GM19043 (cell line): Measurements from ENCODE around the gene TAF1B.

Source experiments
- ATAC-seq: cut with Tn5 transposase; IDR thresholded peaks from one replicate; pipeline ENCODE4 v1.9.1; 2021; ENCODE audit warnings: low read depth; ENCODE audit not compliant: unreplicated experiment

Gene TAF1B

DNA sequence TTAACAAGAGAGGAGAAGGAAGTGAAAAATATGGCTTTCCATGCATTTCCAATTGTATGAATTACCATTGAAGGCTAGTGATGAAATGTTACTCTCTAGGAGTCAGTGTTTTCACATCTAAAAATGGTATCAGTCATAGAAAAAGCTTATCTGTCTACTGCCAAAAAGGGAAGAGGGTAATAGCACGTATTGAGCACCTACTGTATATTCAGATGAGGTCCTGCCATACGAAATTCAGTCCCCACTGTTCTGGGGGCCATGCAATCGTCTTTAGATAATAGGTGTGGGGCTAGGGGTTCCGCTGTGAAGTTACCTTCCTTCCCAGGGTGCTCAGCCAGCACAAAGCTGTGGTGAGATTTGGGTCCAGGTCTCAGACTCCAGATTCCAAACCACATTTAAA is 94.0 kb downstream of the TAF1B start:
- ATAC-seq: no peak

DNA sequence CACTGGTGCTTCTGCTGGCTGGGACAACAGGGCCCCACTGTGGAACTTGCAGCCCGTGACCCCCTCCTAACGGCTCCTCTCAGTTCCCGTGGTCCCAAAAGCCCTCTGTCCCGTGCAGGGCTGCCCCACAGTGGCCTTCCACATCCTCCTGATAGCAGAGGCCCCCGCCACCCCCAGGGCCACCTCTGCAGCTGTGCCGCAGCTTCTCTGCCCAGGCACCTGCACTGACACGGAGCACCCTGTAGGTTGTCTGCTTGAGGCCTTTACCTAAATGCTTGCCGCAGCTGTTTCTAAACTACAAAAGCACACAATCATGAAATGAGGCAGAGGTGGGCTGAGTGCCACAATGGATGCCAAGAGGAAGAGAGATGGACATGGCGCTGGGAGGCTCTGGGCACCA is 94.7 kb downstream of the TAF1B start:
- no peak for ATAC-seq

DNA sequence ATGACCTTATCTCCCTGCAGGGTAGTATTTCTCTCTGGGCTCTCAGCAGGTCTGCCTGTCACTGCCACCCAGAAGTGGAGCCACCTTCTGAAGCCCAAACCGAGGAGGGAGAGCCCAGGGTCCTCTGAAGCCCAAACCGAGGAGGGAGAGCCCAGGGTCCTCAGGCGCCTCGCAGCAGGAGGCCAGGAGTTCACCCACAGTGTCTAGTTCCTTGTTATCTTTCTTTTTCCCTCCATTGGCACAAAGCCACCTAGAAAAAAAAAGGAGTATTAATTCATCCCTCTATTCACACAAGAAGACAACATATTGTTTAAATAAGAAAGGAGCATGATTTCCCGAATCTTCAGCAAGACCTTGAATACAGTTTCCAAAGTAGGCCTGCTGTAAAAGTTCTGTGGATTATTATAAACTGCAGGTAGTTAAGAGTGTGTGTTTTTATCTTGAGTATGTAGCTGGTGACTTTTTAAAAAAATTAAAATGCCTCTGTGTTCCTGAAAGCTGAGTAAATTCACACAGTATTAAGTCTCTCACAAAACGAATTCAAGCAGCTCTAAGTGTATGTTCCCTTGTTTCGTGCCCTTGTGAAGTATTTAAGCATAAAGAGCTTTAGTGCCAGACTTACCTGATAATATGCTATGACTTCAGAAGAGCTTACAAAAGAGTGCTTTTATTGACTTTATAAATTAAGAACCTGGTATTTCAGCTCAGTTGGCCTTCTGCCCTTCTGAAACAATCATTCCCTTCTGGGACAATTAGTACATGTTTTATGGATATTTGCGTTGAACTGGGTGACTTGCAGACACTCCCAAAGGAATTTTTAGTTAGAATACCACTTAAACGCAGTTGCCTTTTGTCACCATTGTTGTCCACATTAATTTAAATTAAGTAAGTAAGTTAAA is 96.6 kb downstream of the TAF1B start:
- no peak for ATAC-seq

DNA sequence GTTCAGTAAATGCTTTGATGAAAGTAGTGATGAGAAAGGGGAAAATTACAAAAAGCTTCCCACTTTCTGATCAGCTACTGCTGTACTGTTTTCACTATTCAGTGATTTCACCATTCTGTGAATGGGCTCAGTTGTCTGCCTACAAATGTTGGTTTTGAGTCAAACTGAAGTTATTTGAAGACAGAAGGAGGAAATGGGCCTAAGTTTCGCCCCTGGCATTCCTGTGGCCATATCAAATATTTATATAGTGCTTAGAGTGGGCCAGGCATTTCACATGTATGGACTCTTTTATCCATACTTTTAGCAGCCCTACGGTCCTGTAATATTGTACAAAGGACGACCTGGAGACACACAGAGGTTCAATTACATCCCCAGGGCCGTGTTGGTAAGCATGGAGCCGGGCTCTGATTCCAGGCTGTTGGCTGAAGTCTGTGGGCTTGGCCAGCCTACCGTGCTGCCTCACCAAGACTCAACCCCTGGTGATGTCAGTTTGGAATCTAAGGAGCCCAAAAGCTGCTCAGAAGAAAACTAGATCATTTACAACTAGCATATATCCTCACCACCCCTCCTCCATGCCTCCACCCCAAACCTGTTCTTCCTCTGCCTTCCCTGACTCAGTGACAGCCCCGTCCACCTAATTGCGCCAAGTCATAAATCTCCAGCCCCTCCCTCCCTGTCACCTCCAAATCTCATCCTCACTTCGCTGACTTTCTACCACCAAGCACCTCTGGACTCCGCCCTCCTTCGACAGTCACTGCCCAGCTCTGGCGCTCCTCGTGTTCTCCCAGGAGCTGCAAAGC is 98.1 kb downstream of the TAF1B start:
- ATAC-seq: no peak

DNA sequence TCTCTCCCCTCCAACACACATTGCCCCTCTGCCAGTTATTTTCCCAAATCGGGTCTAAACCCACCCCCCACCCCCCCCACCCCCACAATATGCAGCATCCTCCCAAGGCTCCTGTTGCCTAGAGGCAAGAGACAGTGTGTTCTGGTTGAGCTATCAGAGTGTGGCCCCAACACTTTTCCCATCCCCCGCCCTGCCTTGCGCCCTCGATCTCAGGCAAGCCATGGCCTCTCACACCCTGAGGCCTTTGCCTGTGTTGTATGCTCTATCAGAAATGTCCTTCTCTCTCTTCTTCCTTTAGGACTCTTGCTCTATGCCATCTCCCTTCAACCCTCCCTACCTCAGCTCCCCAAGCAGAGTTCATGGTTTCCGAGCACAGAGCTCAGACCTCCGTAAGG is 98.7 kb downstream of the TAF1B start:
- no peak for ATAC-seq

DNA sequence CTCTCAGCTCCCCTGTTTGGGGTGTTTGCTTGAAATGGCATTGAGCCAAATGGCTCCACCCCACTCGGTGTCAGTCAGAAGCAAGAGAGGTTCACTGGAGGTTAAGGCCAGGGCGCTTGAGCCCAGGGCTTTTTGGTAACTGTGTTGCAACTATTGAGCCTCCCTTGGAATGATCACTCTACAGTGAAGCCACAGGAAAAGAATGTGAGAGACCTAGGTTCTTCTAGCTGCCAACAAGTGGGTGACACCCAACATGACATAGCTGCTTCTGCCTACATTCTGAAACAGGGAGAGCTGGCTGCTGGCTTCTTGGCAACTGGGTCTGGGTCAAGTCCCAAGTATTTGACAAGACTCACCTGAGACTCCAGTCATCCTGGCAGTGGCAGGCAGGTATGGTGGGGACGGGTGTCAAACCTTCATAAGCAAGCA is 101.1 kb downstream of the TAF1B start:
- ATAC-seq: no peak

DNA sequence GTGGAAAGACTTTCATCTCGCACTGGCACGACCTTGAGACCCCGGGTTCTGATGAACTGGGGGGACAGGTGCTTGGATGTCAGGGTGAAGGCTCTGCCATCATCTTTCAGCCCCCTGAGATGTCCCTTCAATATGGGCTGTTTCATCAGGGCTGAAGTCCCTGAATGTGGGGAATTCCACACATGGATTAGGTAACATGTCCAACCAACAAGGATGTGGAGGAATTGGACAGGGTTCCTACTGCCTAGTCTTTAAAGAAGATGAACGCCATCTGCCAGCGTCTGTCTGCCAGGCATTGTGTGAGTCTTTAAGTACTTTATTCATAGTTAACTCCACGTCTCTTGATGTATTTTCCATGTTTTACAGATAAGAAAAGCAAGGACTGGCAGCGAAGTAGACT is 102.3 kb downstream of the TAF1B start:
- no peak for ATAC-seq

DNA sequence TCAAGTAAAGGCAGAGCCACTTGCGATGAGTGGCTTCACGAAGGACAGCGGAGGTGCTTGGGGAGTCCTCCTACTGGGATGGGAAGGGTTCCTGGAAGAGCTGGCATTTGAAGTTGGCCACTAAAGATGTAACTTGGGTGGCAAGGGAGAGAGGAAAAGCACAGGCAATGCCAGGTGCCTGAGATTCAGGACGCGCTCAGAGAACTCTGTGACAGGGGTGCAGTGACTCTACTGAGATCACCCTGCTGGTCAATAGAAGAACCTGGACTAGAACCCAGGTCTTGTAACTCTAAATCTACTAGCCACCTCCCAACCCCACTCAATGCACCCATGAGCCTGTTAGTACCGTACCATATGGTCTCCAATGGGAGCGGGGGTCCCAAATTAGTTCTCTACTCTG is 102.8 kb downstream of the TAF1B start:
- ATAC-seq: no peak

DNA sequence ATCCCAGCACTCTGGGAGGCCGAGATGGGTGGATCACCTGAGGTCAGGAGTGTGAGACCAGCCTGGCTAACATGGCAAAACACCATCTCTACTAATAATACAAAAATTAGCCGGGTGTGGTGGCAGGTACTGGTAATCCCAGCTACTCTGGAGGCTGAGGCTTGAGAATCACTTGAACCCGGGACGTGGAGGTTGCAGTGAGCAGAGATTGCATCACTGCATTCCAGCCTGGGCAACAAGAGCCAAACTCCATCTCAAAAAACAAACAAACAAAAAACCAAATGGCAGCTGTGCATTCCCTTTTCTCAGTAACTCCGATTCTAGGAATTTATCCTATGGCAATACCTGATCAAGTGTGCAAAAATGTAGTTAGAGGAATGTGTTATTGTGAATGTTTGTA is 103.5 kb downstream of the TAF1B start:
- ATAC-seq: no peak

DNA sequence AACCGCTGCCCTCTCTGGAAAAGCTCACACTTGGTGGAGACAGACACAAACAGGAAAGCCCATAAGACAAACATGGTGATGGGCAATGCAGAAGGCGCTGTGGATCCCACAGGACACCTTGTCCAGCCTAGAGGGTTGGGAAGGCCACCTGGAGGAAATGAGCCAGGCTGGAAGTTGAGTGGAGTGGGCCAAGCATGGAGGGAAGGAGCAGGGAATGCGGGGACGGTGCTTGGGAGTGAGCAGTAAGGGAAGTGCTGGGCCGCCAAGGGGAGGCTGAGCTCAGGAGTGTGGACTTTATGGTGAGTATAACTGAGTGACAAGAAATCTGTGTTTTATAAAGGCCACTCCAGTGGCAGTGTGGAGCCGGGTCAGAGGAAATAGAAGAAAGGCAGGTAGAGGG is 105.4 kb downstream of the TAF1B start:
- ATAC-seq: no peak

DNA sequence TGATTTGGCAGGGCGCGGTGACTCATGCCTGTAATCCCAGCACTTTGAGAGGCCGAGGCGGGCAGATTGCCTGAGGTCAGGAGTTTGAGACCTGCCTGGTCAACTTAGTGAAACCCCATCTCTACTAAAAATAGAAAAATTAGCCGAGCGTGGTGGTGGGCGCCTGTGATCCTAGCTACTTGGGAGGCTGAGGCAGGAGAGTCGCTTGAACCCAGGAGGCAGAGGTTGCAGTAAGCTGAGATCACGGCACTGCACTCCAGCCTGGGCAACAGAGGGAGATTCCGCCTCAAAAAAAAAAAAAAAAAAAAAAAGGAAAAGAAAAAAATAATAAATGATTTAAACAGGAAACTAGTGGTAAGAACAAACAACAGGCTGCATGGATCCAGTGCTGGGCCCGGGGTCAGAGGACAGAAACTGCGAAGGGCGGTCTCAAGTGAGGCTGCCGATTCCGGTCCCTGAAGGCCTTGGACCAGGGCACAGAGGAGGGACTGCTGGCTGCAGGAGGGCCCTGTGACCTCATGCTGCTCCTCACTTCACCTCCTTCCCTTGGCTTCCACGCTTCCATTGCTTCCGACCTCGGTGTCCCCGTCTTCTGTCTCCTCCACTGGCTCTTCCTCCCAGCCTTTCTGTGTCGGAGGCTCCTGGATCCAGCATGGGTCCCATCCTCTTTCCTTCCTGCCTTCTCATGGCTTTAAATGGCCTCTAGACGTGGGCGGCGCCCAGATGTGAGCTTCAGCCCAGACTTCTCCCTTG is 106.1 kb downstream of the TAF1B start:
- no peak for ATAC-seq

DNA sequence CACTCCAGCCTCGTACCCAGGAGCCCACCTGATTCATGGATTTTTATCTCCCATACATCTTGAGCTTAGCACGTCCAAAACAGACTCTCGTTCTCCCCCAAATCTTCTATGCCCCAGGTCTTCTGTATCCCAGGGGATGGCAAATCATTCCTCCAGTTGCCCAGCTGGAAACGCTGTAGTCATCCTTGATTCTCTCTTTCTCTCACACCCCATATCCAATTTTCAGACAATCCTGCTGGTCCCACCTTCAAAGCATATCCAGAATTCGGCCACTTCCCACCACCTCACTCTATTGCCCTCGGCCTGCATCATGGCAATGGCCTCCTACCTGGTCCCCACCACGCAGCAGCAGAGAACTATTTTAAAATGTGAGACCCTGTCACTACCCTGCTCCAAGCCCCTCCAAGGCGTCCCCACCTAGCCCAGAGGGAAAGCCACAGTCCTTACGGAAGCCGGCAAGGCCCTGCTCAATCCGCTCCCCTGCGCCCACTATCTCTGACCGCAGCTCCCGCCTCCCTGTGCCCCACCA is 106.8 kb downstream of the TAF1B start:
- ATAC-seq: no peak

DNA sequence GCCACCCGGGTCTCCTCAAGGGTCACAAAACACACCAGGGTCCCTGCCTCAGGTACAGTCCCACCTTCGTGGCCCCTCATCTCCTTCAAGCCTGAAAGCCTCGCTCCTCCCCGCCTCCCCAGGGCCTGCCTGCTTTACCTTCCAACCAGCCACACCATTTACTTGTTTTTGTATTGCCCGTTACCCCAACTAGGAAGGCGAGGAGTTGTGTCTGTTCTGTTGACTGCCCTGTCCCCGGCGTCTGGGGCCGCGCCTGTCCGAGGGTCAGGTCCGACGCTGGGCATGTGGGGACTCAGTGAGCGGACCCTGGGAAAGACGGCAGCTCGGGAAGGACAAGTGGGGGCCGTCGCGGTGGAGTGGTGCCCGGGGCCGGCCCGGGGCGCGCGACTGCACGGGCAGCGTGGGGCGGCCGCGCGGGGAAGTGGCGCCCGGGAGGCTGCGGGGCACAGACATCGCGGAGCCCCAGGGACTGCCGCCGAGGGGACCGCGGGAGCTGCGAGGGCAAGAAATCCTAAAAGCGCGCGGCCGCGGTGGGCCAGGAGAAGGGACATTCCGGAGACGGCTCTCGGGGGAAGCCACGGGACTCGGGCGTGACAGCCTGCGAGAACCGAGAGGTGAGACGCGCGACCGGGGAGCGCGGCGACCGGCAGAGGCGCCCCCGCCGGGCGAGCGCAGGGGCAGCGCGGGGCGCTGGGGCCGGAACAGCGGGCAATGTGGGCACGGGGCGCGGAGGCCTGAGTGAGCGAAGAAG is 107.4 kb downstream of the TAF1B start:
- peak; percentile 28 for ATAC-seq

DNA sequence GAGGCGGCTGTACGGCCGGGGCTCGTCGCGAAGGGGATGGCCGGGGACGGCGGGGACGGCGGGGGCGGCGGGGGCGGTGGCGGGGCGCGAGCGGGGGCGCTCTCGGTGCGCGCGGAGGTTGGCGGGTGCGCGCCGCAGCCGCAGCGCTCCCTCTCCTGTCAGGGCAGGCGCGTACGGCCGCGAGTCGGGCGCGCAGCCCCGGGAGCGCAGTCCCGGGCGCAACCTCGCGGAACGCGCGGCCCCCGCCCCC is 107.9 kb downstream of the TAF1B start:
- no peak for ATAC-seq

DNA sequence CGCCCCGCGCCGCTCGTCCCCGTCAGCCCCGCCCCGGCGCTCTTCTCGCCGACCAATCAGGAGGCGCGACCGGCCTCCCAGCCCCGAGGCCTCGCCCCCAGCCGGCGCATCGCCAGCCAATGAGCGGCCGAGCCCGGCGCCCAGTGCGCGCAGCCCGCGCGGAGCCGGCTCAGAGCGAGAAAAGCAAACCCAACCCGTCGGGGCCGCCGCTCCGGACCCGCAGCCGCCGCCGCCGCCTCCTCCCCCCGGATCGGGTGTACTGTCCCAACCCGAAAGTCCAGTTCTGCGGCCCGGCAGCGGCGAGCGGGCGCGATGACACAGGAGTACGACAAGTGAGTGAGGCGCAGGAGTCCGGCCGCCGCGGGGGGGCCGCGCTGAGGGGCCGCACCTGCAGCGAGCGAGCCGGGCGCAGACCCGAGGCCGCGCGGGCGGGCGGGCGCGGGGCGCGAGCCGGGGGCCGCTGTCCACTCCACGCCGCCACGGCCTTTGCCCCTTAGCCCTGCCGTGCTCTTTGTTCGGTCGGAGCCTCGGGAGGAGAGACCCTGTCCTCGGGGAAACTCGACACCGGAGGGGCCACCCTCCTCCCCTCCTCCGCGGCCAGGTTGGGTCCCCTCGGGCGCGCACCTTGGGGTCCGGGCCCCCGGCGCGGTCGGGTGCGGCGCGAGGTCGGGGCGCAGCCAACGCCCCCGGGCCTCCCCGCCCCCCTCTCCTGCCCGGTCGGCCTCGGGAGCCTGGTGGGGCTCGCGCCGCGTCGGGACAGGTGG is 108.4 kb downstream of the TAF1B start, which contains the start of gene GRHL1:
TSS of gene GRHL1 (plus strand) at position 172 of the 764 bp plus-strand sequence. CDS start at position 313, 141 bp downstream.
- ATAC-seq: peak; percentile 97

DNA sequence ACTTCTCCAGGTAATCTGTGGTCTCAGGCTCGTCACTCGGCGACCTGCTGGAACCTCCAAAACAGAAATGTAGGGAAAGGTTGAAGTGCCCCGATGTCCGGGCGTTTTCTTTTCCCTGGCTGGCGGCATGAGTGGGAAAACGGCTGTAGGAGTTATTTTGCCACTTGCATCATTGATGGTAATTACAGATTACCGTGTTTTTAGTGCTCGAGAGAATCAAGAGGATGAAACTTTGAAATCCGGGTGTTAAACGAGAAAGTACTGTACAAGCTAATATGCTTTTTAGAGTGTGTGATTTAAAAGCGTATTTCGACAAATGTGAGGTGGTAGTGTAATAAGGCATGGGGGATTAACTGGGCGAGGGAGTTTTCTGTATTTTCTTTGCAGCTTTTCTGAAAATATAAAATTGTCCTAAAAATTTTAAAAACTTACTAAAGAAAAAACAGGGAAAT is 109.0 kb downstream of the TAF1B start:
- no peak for ATAC-seq

DNA sequence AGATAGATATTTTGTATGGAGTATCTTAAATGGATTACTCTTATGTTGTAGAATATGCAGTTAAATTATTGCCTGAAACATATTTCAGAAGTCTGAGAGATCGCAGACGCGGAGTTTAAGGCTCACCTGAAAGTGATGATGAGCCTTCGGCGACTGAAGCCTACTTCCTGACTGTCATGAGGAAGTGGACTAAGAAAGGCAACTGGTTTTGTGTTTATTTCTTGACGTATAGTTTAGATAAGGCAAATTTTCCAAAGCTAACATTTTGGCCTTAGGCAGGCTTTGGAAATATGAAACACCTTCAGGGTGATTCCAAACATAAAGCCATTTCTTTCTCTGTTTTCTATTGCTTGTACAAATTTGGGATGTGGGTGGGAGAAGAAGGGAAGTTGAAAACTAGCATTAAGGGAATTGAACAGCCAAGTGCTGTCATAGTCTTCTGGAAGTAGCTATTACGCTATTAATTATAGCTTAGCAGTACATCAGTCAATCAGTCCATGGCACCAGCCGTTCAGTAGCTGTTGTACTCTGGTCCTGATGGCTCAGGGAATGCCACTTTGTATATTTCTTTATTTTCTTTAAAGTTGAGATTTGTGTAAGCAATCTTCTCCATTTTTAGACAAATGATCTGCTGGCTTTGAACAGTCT is 109.7 kb downstream of the TAF1B start:
- ATAC-seq: no peak

DNA sequence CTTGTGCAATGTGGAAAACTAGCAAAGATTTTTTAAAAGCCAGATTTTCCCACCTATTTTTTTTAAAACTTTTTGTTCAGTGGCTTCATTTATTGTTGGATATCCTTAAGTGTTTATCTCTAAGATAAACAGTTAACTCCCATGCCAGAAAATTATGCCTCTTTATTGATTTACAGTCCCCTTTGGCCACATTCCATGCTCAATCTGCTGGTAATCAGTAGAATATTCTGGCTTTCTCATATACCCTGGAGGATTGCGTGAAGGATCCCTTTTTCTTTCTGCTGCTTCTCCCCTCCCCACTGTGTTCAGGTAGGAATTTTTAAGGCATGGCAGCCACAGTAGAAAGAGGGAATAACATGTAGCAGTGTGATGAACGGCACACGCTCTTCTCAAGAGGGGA is 110.9 kb downstream of the TAF1B start:
- no peak for ATAC-seq

DNA sequence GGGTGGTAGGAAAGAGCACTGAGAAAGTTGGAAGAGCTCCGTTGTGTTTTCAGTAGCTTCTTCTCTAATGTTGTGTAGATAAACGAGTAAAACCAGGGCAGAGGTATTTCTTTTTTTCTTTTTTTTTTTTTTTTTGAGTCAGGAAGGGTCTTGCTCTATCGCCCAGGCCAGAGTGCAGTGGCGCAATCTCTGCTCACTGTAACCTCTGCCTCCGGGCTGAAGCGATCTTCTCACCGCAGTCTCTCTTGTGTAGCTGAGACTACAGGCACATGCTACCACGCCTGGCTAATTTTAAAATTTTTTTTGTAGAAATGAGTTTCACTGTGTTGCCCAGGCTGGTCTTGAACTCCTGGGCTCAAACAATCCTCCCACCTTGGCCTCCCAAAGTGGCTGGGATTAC is 114.8 kb downstream of the TAF1B start:
- no peak for ATAC-seq
